Suprapubic skin (tissue), 4 donors: ENCODE data around the gene HSBP1. TPM values are rescaled to one million over a fixed set of nuclear protein-coding genes. Genes with fewer than 3 reads are reported as not detected.

Source experiments
- DNase-seq, 2 donors: peaks; one replicate each; pipeline ENCODE4 v3.0.0-alpha.2; 2019; ENCODE audit warnings: low spot score in 2 of 2
- H3K27ac ChIP-seq: fragments of 200-600 bp; sonication (generic); one replicate; pipeline ENCODE4 v1.5.1; 2019
- H3K27me3 ChIP-seq: fragments of 200-600 bp; sonication (generic); one replicate; pipeline ENCODE4 v1.5.1; 2019
- H3K36me3 ChIP-seq: fragments of 200-600 bp; sonication (generic); one replicate; pipeline ENCODE4 v1.5.1; 2019
- H3K4me1 ChIP-seq: fragments of 200-600 bp; sonication (generic); one replicate; pipeline ENCODE4 v1.5.1; 2019
- H3K4me3 ChIP-seq: fragments of 200-600 bp; sonication (generic); one replicate; pipeline ENCODE4 v1.5.1; 2019; ENCODE audit warnings: mild to moderate bottlenecking
- H3K9me3 ChIP-seq: fragments of 200-600 bp; sonication (generic); one replicate; pipeline ENCODE4 v1.5.1; 2019
- CTCF ChIP-seq, 2 donors: fragments of 200-600 bp in 1 of 2; fragments of 450-650 bp in 1 of 2; sonication (generic) in 1 of 2; IDR thresholded peaks; one replicate each; pipeline ENCODE4 v1.5.1; 2016 to 2019; ENCODE audit warnings: antibody characterized with exemption in 2 of 2, mild to moderate bottlenecking in 1 of 2, moderate library complexity in 1 of 2
- EP300 ChIP-seq: sonication (generic); formaldehyde crosslinking; IDR thresholded peaks from one replicate; pipeline ENCODE4 v1.6.1; 2017; ENCODE audit warnings: antibody characterized with exemption
- POLR2A ChIP-seq, 2 donors: fragments of 450-650 bp; IDR thresholded peaks; one replicate each; pipeline ENCODE4 v1.6.1; 2017; ENCODE audit warnings: antibody characterized with exemption in 2 of 2, mild to moderate bottlenecking in 2 of 2, moderate library complexity in 2 of 2
- POLR2AphosphoS5 ChIP-seq, 3 donors: sonication (generic); formaldehyde crosslinking; IDR thresholded peaks; one replicate each; pipeline ENCODE4 v1.6.1; 2017; ENCODE audit warnings: antibody characterized with exemption in 3 of 3
- WGBS: methylation state at CpG from one replicate; pipeline ENCODE4 v1.1.5; 2018; 5-methylcytosine and 5-hydroxymethylcytosine counted together
- total RNA-seq, 4 donors: library from RNA; depleted of rRNA; stranded (reverse); fragments of >200 nt; gene quantifications; one replicate each; pipeline ENCODE4 v1.1.0, GENCODE V29; 2016

Gene HSBP1
- total RNA-seq, 4 donors from 2014 or later = 13.4 to 22.0 (median 17.2) TPM

GRCh38 chr16:83845263-83845662, 37.5 kb downstream of the HSBP1 start:
- no peaks in the 10 kb centered on the region for H3K36me3 ChIP-seq
- WGBS = 98% methylated on average over 8 of the region's 8 CpGs
- no peak for DNase-seq
- H3K27ac ChIP-seq = no peak overlapping the region
- no peak overlapping the region for H3K4me3 ChIP-seq
- TF ChIP-seq POLR2AphosphoS5 (IDR thresholded peaks at IDR 0.05) (no peak), EP300 (no peak), CTCF (IDR thresholded peaks at IDR 0.05) (no peak), POLR2A (IDR thresholded peaks at IDR 0.05) (no peak)
- H3K4me1 ChIP-seq = no peaks in the 10 kb centered on the region
- no peaks in the 10 kb centered on the region for H3K9me3 ChIP-seq
- no peaks in the 10 kb centered on the region for H3K27me3 ChIP-seq

- no peak overlapping the region for H3K27ac ChIP-seq
- H3K27me3 ChIP-seq = no peaks in the 10 kb centered on the region
- WGBS = 72% methylated on average over 14 of the region's 14 CpGs
- no peak for DNase-seq
- H3K9me3 ChIP-seq = no peaks in the 10 kb centered on the region
- no peak for TF ChIP-seq EP300
- TF ChIP-seq POLR2A (IDR thresholded peaks at IDR 0.05) = no peak
- no peak for TF ChIP-seq CTCF (IDR thresholded peaks at IDR 0.05)
- no peak for TF ChIP-seq POLR2AphosphoS5 (IDR thresholded peaks at IDR 0.05)
- no peaks in the 10 kb centered on the region for H3K4me1 ChIP-seq
- H3K4me3 ChIP-seq = no peak overlapping the region
- H3K36me3 ChIP-seq = no peaks in the 10 kb centered on the region
These were observed 39.8 kb downstream of the HSBP1 start for GRCh38 chr16:83847371-83848225.

- Histone ChIP-seq H3K4me3 (no peak overlapping the region), H3K4me1 (no peaks in the 10 kb centered on the region), H3K27ac (no peak overlapping the region), H3K36me3 (no peaks in the 10 kb centered on the region), H3K27me3 (peaks cover 6% of the 10 kb centered on the region), H3K9me3 (no peaks in the 10 kb centered on the region)
- 81% methylated on average over 6 of the region's 6 CpGs for WGBS
- no peak for DNase-seq
- TF ChIP-seq POLR2A (IDR thresholded peaks at IDR 0.05) (no peak), EP300 (no peak), POLR2AphosphoS5 (IDR thresholded peaks at IDR 0.05) (no peak)
These were observed 41.6 kb downstream of the HSBP1 start for GRCh38 chr16:83849421-83849820.

GRCh38 chr16:83850947-83851346, 43.2 kb downstream of the HSBP1 start:
- H3K4me1 ChIP-seq = no peaks in the 10 kb centered on the region
- H3K36me3 ChIP-seq = no peaks in the 10 kb centered on the region
- no peak overlapping the region for H3K4me3 ChIP-seq
- H3K9me3 ChIP-seq = no peaks in the 10 kb centered on the region
- H3K27ac ChIP-seq = no peak overlapping the region
- WGBS = 84% methylated on average over 5 of the region's 5 CpGs
- peaks cover 6% of the 10 kb centered on the region for H3K27me3 ChIP-seq
- no peak for TF ChIP-seq POLR2AphosphoS5 (IDR thresholded peaks at IDR 0.05)
- TF ChIP-seq EP300 = no peak
- no peak for TF ChIP-seq POLR2A (IDR thresholded peaks at IDR 0.05)
- no peak for TF ChIP-seq CTCF (IDR thresholded peaks at IDR 0.05)
- no peak for DNase-seq

GRCh38 chr16:83851473-83851872, 43.7 kb downstream of the HSBP1 start:
- DNase-seq = no peak
- H3K9me3 ChIP-seq = no peaks in the 10 kb centered on the region
- TF ChIP-seq POLR2AphosphoS5 (IDR thresholded peaks at IDR 0.05) (no peak), EP300 (no peak), POLR2A (IDR thresholded peaks at IDR 0.05) (no peak), CTCF (IDR thresholded peaks at IDR 0.05) (no peak)
- H3K4me3 ChIP-seq = no peak overlapping the region
- H3K27me3 ChIP-seq = peaks cover 6% of the 10 kb centered on the region
- 96% methylated on average over 4 of the region's 4 CpGs for WGBS
- H3K27ac ChIP-seq = no peak overlapping the region
- H3K4me1 ChIP-seq = no peaks in the 10 kb centered on the region
- H3K36me3 ChIP-seq = no peaks in the 10 kb centered on the region
